SJCRH30 (cell line): ENCODE results near the gene ARHGAP4. TPM values are rescaled to one million over a fixed set of nuclear protein-coding genes. Genes with fewer than 3 reads are reported as not detected.

Experiments
- DNase-seq, 2 experiments: peaks; one replicate each; pipeline ENCODE4 v3.0.0-alpha.2; 2015 to 2020
- H3K27ac ChIP-seq: fragments of 250-450 bp; sonication (Bioruptor Pico); 2 replicates; pipeline ENCODE4 v1.5.1; 2020; ENCODE audit warnings: mild to moderate bottlenecking, moderate library complexity
- H3K27me3 ChIP-seq: fragments of 250-450 bp; sonication (Bioruptor Pico); 2 replicates; pipeline ENCODE4 v1.5.1; 2020; ENCODE audit warnings: mild to moderate bottlenecking, moderate library complexity
- H3K36me3 ChIP-seq: fragments of 250-450 bp; sonication (Bioruptor Pico); 2 replicates; pipeline ENCODE4 v1.5.1; 2020; ENCODE audit warnings: mild to moderate bottlenecking, moderate library complexity
- H3K4me1 ChIP-seq: fragments of 250-450 bp; sonication (Bioruptor Pico); 2 replicates; pipeline ENCODE4 v1.5.1; 2020; ENCODE audit warnings: mild to moderate bottlenecking, moderate library complexity
- H3K4me3 ChIP-seq: fragments of 250-450 bp; sonication (Bioruptor Pico); 2 replicates; pipeline ENCODE4 v1.5.1; 2020; ENCODE audit warnings: mild to moderate bottlenecking, moderate library complexity
- H3K9me3 ChIP-seq: fragments of 250-450 bp; sonication (Bioruptor Pico); replicated peaks from 2 replicates; pipeline ENCODE4 v1.5.1; 2020; ENCODE audit warnings: mild to moderate bottlenecking, moderate library complexity
- total RNA-seq: library from RNA; depleted of rRNA; stranded (reverse); fragments of >200 nt; shearing (Covaris generic); gene quantifications from 2 replicates; pipeline ENCODE4 v1.2.3, GENCODE V29; 2014

ARHGAP4 gene
- total RNA-seq, 1 experiment from 2014 or later = 8.2 TPM

GRCh38 chrX:153928846-153929245 is 2.8 kb upstream of the ARHGAP4 start:
- no peaks in the 10 kb centered on the region for H3K27me3 ChIP-seq
- no peak overlapping the region for H3K27ac ChIP-seq
- H3K36me3 ChIP-seq = no peaks in the 10 kb centered on the region
- no peak overlapping the region for H3K4me3 ChIP-seq
- DNase-seq = no peak
- peaks cover 3% of the 10 kb centered on the region; the same call in 1 of the 2 replicates for H3K4me1 ChIP-seq
- H3K9me3 ChIP-seq = no peaks in the 10 kb centered on the region

GRCh38 chrX:153927922-153928760 is 2.1 kb upstream of the ARHGAP4 start:
- Histone ChIP-seq H3K27ac (peak overlapping the region; percentile 93), H3K27me3 (no peaks in the 10 kb centered on the region), H3K4me3 (peak overlapping the region; percentile 78), H3K4me1 (peaks cover 3% of the 10 kb centered on the region; the same call in 1 of the 2 replicates), H3K9me3 (no peaks in the 10 kb centered on the region), H3K36me3 (no peaks in the 10 kb centered on the region)
- DNase-seq = peak; percentile 94 to 96

- Histone ChIP-seq H3K4me1 (peaks cover 3% of the 10 kb centered on the region), H3K4me3 (peak overlapping the region; percentile 78), H3K9me3 (no peaks in the 10 kb centered on the region), H3K27me3 (no peaks in the 10 kb centered on the region), H3K36me3 (no peaks in the 10 kb centered on the region), H3K27ac (peak overlapping the region; percentile 93)
- no peak for DNase-seq
These were observed 1.5 kb upstream of the ARHGAP4 start for GRCh38 chrX:153927672-153927921.

GRCh38 chrX:153926858-153927671 is 1.0 kb upstream of the ARHGAP4 start:
- Histone ChIP-seq H3K27me3 (no peaks in the 10 kb centered on the region), H3K9me3 (no peaks in the 10 kb centered on the region), H3K4me1 (peaks cover 6% of the 10 kb centered on the region), H3K27ac (peak overlapping the region; percentile 93), H3K36me3 (no peaks in the 10 kb centered on the region), H3K4me3 (peak overlapping the region; percentile 78)
- peak; percentile 88 to 91 for DNase-seq

GRCh38 chrX:153926552-153926857 is 441 bp upstream of the ARHGAP4 start:
- H3K9me3 ChIP-seq = no peaks in the 10 kb centered on the region
- H3K27ac ChIP-seq = peak overlapping the region; percentile 93
- peaks cover 6% of the 10 kb centered on the region for H3K4me1 ChIP-seq
- H3K27me3 ChIP-seq = no peaks in the 10 kb centered on the region
- DNase-seq = no peak
- peak overlapping the region; percentile 78 for H3K4me3 ChIP-seq
- H3K36me3 ChIP-seq = no peaks in the 10 kb centered on the region

GRCh38 chrX:153925387-153925738 is 701 bp downstream of the ARHGAP4 start:
- Histone ChIP-seq H3K4me1 (peaks cover 6% of the 10 kb centered on the region), H3K9me3 (no peaks in the 10 kb centered on the region), H3K27ac (no peak overlapping the region), H3K4me3 (no peak overlapping the region), H3K27me3 (no peaks in the 10 kb centered on the region), H3K36me3 (no peaks in the 10 kb centered on the region)
- no peak for DNase-seq

GRCh38 chrX:153924149-153924861 is 1.8 kb downstream of the ARHGAP4 start:
- H3K27me3 ChIP-seq = no peaks in the 10 kb centered on the region
- no peak overlapping the region for H3K27ac ChIP-seq
- H3K36me3 ChIP-seq = no peaks in the 10 kb centered on the region
- peak; percentile 32 to 52 for DNase-seq
- H3K9me3 ChIP-seq = no peaks in the 10 kb centered on the region
- no peak overlapping the region for H3K4me3 ChIP-seq
- peaks cover 6% of the 10 kb centered on the region for H3K4me1 ChIP-seq

GRCh38 chrX:153922932-153923857 is 2.9 kb downstream of the ARHGAP4 start:
- H3K36me3 ChIP-seq = no peaks in the 10 kb centered on the region
- H3K4me3 ChIP-seq = no peak overlapping the region
- no peaks in the 10 kb centered on the region for H3K9me3 ChIP-seq
- DNase-seq = peak; percentile 69 to 72
- H3K27ac ChIP-seq = no peak overlapping the region
- H3K27me3 ChIP-seq = no peaks in the 10 kb centered on the region
- H3K4me1 ChIP-seq = peaks cover 6% of the 10 kb centered on the region

- Histone ChIP-seq H3K9me3 (no peaks in the 10 kb centered on the region), H3K27ac (peak overlapping the region; percentile 91), H3K27me3 (no peaks in the 10 kb centered on the region), H3K36me3 (no peaks in the 10 kb centered on the region), H3K4me1 (peaks cover 6% of the 10 kb centered on the region), H3K4me3 (peak overlapping the region; percentile 59)
- peak; percentile 68 to 70 for DNase-seq
These were observed 4.3 kb downstream of the ARHGAP4 start for GRCh38 chrX:153921511-153922446.

- peak overlapping the region; percentile 59 for H3K4me3 ChIP-seq
- H3K4me1 ChIP-seq = peaks cover 3% of the 10 kb centered on the region
- peak overlapping the region; percentile 91 for H3K27ac ChIP-seq
- H3K36me3 ChIP-seq = no peaks in the 10 kb centered on the region
- H3K27me3 ChIP-seq = no peaks in the 10 kb centered on the region
- no peaks in the 10 kb centered on the region for H3K9me3 ChIP-seq
- DNase-seq = no peak
These were observed 5.0 kb downstream of the ARHGAP4 start for GRCh38 chrX:153921070-153921469.

- Histone ChIP-seq H3K27ac (no peak overlapping the region), H3K27me3 (no peaks in the 10 kb centered on the region), H3K4me1 (peaks cover 3% of the 10 kb centered on the region)
These were observed 5.5 kb downstream of the ARHGAP4 start for GRCh38 chrX:153920546-153920945.

GRCh38 chrX:153919281-153919680 is 6.8 kb downstream of the ARHGAP4 start:
- Histone ChIP-seq H3K9me3 (no peaks in the 10 kb centered on the region), H3K4me3 (no peak overlapping the region), H3K27me3 (no peaks in the 10 kb centered on the region), H3K36me3 (no peaks in the 10 kb centered on the region), H3K4me1 (peaks cover 3% of the 10 kb centered on the region), H3K27ac (no peak overlapping the region)
- no peak for DNase-seq

More at GRCh38 chrX:153920546-153920945, 5.5 kb downstream of the ARHGAP4 start:
- Histone ChIP-seq H3K9me3 (no peaks in the 10 kb centered on the region), H3K4me3 (no peak overlapping the region; the same call in 1 of the 2 replicates), H3K36me3 (no peaks in the 10 kb centered on the region)
- DNase-seq = no peak

- no peaks in the 10 kb centered on the region for H3K36me3 ChIP-seq
- no peak overlapping the region for H3K27ac ChIP-seq
- DNase-seq = no peak
- no peaks in the 10 kb centered on the region for H3K27me3 ChIP-seq
- peaks cover 3% of the 10 kb centered on the region; the same call in 1 of the 2 replicates for H3K4me1 ChIP-seq
- no peaks in the 10 kb centered on the region for H3K9me3 ChIP-seq
- no peak overlapping the region for H3K4me3 ChIP-seq
These were observed 8.2 kb downstream of the ARHGAP4 start for GRCh38 chrX:153917869-153918268.
